HCT116 (cell line): ENCODE results near the gene NCAPG2.

Experiments used
- EZH2 ChIP-seq: fragments of 200-600 bp; sonication (generic); IDR thresholded peaks from 2 replicates; pipeline ENCODE4 v1.6.1; 2017; ENCODE audit warnings: antibody characterized with exemption, mixed run types
- POLR2A ChIP-seq: IDR thresholded peaks from 2 replicates; pipeline ENCODE4 v1.7.0; 2011; ENCODE audit warnings: borderline replicate concordance; ENCODE audit not compliant: insufficient read depth, insufficient read length; ENCODE audit errors: extremely low read depth
- POLR2AphosphoS5 ChIP-seq: IDR thresholded peaks from 2 replicates; pipeline ENCODE4 v1.6.1; 2011; ENCODE audit warnings: mild to moderate bottlenecking, low read depth, low read length, moderate library complexity
- RAD21 ChIP-seq: IDR thresholded peaks from 2 replicates; pipeline ENCODE4 v1.6.1; 2012; ENCODE audit warnings: low read depth, mild to moderate bottlenecking

DNA sequence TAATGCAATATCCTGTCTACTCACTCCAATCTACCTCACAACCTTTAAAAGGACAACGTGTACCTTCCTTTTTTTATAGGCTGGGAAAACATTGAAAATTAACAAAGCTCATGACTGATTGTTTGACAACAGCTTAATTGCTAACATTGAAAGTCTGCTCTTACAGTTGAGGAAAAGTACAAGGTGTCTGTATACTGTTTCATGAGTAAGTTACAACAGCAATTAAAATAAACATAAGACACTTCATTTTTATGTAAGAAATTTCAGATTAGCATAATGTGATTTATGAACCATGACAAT is 28.6 kb upstream of the NCAPG2 start:
- TF ChIP-seq POLR2AphosphoS5 = no peak
- no peak for TF ChIP-seq RAD21
- TF ChIP-seq EZH2 = no peak
- no peak for TF ChIP-seq POLR2A
